Brain microvascular endothelial cell (primary cell): ENCODE measurements around the gene TYR.

Experiments used
- DNase-seq: peaks from one replicate; pipeline ENCODE4 v3.0.0-alpha.2; 2020
- H3K27ac ChIP-seq: fragments of 250-450 bp; sonication (Bioruptor Pico); 2 replicates; pipeline ENCODE4 v1.5.1; 2020; ENCODE audit warnings: mild to moderate bottlenecking, moderate library complexity
- H3K27me3 ChIP-seq: fragments of 250-450 bp; sonication (Bioruptor Pico); replicated peaks from 2 replicates; pipeline ENCODE4 v1.5.1; 2020; ENCODE audit warnings: mild to moderate bottlenecking
- H3K36me3 ChIP-seq: fragments of 250-450 bp; sonication (Bioruptor Pico); replicated peaks from 2 replicates; pipeline ENCODE4 v1.5.1; 2020; ENCODE audit warnings: mild to moderate bottlenecking
- H3K4me3 ChIP-seq: 2 replicates; pipeline ENCODE4 v1.5.1; 2011; ENCODE audit warnings: low read depth, mild to moderate bottlenecking, control low read depth, low read length, moderate library complexity
- in situ Hi-C: cut with HindIII; loops from 2 replicates; pipeline ENCODE4 v1.10.0; 2017; ENCODE audit warnings: low sequenced_read_pairs, low pct_ligation_motif_present
- TF ChIP-seq, protein P1 (sequence below): IDR thresholded peaks from 2 replicates; pipeline ENCODE4 v1.5.1; 2011; ENCODE audit warnings: low read depth, mild to moderate bottlenecking, moderate library complexity, low read length, control low read depth, inconsistent platforms; ENCODE audit errors: missing control alignments

The TYR gene

DNA sequence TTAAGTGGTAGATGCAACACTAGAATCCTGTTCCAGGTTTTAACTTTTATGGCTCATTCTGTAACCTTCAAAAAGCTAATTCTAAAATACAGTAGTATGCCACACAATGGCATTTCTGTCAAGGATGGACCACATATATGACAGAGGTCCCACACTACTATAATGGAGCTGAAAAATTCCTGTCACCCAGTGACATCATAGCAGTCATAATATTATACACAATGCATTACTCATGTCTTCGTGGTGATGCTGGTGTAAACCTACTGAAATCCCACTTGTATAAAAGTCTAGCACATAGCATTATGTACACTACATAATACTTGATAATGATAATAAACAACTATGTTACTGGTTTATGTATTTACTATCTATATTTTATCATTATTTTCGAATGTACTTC, 12.1 kb downstream of the TYR start:
- H3K4me3 ChIP-seq: no peak overlapping the region

DNA sequence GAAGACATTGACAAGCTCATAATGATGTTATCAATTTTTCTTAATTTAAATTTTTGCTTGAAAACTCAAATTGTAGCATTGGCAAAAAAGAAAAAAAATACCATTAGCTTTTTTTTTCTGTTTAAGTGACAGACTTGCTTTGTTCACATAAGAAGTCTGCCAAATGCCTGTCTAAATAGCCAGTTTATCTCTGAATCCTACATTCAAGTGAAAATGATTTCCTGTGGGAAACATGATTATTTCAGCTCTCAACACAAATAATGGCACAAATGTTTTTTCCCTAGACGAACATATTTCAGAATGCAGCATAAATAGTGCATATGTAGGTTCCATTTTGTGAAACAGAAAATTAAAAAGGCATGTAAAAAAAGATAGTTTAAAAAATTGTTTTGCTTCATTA, 23.5 kb downstream of the TYR start:
- Histone ChIP-seq H3K27me3 (no peaks in the 10 kb centered on the region), H3K36me3 (no peaks in the 10 kb centered on the region), H3K27ac (no peak overlapping the region), H3K4me3 (no peak overlapping the region)
- TF ChIP-seq, protein P1, sequence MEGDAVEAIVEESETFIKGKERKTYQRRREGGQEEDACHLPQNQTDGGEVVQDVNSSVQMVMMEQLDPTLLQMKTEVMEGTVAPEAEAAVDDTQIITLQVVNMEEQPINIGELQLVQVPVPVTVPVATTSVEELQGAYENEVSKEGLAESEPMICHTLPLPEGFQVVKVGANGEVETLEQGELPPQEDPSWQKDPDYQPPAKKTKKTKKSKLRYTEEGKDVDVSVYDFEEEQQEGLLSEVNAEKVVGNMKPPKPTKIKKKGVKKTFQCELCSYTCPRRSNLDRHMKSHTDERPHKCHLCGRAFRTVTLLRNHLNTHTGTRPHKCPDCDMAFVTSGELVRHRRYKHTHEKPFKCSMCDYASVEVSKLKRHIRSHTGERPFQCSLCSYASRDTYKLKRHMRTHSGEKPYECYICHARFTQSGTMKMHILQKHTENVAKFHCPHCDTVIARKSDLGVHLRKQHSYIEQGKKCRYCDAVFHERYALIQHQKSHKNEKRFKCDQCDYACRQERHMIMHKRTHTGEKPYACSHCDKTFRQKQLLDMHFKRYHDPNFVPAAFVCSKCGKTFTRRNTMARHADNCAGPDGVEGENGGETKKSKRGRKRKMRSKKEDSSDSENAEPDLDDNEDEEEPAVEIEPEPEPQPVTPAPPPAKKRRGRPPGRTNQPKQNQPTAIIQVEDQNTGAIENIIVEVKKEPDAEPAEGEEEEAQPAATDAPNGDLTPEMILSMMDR: no peak
- no peak for DNase-seq
- in situ Hi-C loops: no loop called here

More for the DNA sequence above, 12.1 kb downstream of the TYR start:
- in situ Hi-C loops: no loop called here
- no peak for DNase-seq
- no peaks in the 10 kb centered on the region for H3K27me3 ChIP-seq
- TF ChIP-seq, protein P1: no peak
- H3K27ac ChIP-seq: no peak overlapping the region
- H3K36me3 ChIP-seq: no peaks in the 10 kb centered on the region

DNA sequence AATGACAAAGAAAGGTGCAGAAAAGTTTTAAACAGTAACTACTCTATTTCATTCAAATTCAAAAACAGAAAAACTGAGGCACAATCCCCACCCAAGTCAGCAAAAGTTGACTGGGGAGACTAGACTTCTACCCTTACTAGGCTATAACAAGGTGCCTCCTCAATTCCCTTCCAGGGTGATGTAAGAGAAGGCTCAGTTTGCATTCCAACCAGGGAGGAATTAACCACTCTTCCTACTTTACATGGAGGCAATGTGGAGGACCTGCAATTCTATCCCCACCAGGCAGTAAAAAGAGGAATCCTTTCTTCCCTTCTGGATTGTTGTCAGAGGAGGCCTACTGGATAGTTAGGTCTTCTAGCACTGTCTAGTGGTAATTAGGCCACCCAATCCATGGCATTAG, 26.1 kb downstream of the TYR start:
- no peaks in the 10 kb centered on the region for H3K36me3 ChIP-seq
- TF ChIP-seq, protein P1: no peak
- no peaks in the 10 kb centered on the region for H3K27me3 ChIP-seq
- in situ Hi-C loops: no loop called here
- no peak overlapping the region for H3K27ac ChIP-seq
- no peak for DNase-seq
- no peak overlapping the region for H3K4me3 ChIP-seq

DNA sequence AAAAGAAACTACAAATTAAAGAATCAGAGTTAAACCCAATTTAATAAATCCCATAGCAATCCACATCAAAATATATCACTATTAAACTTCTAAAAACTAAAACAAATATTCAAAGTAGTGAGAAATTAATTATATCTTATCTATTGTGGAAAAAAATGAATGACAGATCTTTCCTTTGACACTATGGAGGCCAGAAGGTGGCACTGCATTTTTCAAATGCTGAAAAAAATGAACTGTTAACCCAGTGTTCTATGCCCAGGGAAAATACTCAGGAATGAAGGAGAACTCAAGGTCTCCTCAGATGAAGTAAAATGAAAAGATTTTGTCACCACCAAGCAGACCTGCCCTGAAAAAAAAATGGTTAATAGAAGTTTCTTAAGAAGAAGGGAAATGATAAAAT, 27.7 kb downstream of the TYR start:
- H3K36me3 ChIP-seq: no peaks in the 10 kb centered on the region
- H3K27ac ChIP-seq: no peak overlapping the region
- no peaks in the 10 kb centered on the region for H3K27me3 ChIP-seq
- in situ Hi-C loops: no loop called here
- TF ChIP-seq, protein P1: peak; percentile 31
- H3K4me3 ChIP-seq: no peak overlapping the region
- no peak for DNase-seq

DNA sequence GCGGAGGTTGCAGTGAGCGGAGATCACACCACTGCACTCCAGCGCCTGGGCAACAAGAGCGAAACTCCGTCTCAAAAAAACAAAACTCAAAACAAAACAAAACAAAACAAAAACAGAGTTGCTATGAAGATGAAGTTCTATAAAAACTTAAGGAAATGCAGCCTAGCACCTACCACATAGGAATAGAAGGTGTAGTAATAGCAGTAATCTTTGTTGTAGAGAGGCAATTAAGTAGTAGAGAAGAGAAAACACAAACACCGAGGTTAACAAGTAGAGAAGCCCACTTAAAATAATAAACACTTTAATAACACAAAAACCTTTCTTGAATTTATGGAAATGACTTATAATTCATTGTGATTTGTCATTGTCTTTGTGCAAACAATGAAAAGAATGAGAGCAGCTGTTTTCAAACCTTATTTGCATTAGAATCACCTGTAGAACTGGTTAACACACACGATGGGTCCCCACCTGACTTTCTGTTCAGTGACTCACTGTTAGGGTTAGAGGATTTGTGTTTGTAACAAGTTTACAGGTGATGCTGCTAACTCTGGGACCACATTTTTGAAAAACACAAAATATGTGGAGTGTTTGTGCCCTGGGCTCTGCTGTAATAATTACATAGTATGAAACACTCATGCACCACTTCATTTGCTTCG, 43.1 kb downstream of the TYR start:
- in situ Hi-C loops: no loop called here
- Histone ChIP-seq H3K36me3 (no peaks in the 10 kb centered on the region), H3K27me3 (no peaks in the 10 kb centered on the region), H3K4me3 (no peak overlapping the region), H3K27ac (no peak overlapping the region)
- no peak for DNase-seq
- TF ChIP-seq, protein P1: no peak

DNA sequence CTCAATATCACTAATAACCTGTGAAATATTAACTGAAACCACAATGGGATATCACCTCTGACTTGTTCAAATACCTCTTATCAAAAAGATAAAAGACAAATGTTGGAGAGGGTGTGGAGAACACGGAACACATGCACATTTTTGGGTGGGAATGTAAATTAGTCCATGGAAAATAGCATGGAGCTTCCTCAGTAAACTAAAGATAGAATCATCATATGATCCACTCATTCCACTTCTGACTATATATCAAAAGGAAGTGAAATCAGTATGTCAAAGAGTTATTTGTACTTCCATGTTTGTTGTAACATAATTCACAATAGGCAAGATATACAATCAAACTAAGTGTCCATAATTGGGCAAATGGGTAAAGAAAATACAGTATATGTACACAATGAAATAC, 57.4 kb downstream of the TYR start:
- in situ Hi-C loops: no loop called here
- DNase-seq: no peak
- Histone ChIP-seq H3K36me3 (no peaks in the 10 kb centered on the region), H3K27ac (no peak overlapping the region), H3K4me3 (no peak overlapping the region), H3K27me3 (no peaks in the 10 kb centered on the region)
- TF ChIP-seq, protein P1: no peak
